Activated naive CD4-positive, alpha-beta T cell treated with anti-CD3 and anti-CD28 coated beads, Interleukin-2, amount 50 U/mL, for 16 hours (primary cell): ENCODE results near the gene MTA3.

ENCODE experiments used
- DNase-seq: peaks from one replicate; pipeline ENCODE4 v3.0.0-alpha.2; 2020

Gene MTA3

DNA sequence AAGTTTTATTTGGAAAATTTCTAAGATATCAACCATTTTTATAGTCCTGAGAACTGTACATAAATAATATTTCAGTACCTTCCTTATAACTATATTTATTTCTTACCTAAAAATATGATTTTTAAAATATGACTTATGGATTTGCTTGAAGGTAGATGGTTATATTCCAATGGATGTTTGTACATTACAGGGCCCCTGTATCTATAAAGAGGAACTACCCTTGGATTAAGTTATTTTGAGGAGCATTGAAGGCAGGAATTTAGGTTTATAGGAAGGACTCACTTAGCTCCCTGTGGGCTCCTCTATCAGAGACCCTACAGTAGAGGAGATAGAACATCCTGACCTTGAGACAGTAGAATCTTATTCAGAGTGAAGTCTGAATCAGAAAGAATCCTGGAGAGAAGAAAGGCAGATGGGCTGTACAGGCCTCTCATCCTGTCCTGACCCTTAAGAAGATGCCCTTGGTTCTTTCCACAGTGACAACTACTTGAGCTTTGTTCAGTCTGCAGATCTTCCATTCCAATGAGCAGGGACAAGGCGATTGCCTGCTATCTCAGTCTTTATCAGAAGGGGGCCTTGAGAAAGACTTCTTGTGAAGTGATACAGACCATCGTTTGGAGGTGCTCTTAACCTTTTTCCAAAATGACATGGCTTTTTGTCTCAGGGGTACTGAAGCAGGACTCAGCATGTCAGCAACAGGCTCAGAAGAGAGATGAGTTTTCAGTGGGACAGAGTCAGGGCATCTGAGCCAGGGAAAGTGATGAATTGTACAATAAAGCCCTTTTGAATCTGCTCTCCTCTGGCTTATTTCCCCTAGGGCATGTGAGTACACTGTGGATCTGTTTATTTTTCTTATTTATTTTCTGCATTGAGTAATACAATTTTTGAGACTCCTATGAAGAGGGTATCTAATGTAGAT is 174.6 kb downstream of the MTA3 start:
- DNase-seq: no peak

GRCh38 chr2:42743659-42743990 is 175.2 kb downstream of the MTA3 start:
- DNase-seq: no peak

DNA sequence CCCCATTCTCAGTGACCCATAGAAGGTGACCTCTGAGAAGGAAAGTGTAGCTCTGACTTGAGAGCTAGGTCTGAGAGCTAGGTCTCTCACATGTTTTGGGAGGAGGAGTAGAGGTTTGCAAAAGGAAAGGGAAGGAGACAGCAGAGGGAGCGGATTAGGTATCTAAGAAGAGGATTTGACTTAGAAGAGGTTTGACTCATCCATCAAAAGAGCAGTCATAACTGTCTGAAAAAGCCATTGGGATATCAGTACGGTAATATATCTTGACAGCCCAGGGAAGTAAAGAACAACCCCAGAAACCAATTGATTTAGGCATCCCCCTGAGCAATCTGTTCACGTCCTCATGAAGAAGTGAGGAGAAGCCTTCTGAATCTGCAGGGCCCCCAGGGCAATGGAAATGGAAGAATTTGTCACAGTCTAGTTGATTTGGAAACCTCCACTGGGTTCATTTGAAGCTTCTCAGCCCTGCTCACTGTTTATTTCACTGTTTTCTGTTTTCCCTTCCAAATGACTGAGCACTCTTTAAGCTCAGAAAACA is 176.2 kb downstream of the MTA3 start:
- no peak for DNase-seq

DNA sequence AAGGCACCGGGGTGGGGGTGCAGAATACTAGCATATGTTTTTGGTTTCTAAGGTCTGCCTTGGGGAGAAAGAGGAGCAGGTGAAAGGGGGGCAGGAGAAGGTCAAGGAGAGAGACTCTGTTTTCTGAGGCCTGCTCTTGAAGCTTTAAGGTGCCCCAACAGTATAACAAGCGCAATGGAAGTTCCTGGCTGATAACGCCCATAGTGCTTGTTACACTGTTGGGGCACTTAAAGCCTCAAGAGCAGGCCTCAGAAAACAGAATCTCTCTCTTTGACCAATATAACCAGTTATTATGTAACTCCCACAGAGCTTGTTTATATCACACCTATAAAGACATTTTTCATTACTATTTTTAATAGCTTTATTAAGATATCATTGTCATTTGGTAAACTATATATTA is 179.0 kb downstream of the MTA3 start:
- no peak for DNase-seq

DNA sequence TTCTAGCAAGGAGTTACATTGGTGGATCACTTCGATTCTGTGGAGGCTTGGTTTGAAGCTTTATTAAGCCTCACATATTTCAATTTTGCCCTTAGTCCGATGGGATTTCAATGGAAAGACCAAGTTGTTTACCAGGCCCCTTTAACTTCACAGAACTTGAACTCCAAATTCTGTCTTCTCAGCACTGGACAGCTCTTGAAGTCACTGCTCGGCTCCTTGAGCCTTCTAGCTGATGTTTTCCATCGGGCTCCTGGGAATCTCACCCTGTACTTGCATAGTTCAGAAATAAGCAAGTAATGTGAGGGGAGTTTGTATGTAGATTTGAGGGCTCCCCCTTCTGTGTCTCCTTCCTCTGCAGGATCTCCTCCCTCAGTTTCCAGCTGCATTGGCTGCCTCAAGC is 180.4 kb downstream of the MTA3 start:
- DNase-seq: no peak

DNA sequence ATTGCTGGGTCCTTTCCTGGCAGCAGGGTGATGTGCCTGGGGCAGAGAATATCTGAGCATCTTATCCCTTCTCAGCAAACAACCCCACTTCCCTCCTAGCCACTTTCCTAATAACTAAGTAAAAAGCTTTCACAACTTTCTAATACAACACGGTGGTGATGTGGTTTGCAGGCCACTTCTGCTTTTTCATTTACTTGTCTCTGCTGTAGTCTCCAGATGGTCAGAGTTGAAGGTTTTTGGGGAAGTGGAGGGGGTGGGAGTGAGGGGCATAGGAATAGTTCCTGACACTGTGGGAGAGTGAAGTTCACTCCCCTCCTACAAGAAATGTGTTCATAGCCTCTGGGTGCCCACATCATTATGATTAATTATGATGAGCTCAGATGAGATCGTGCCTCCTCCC is 183.9 kb downstream of the MTA3 start:
- no peak for DNase-seq

- no peak for DNase-seq
Measured at GRCh38 chr2:42752816-42753813, 184.7 kb downstream of the MTA3 start.

GRCh38 chr2:42754021-42754775 is 185.8 kb downstream of the MTA3 start:
- DNase-seq: no peak

DNA sequence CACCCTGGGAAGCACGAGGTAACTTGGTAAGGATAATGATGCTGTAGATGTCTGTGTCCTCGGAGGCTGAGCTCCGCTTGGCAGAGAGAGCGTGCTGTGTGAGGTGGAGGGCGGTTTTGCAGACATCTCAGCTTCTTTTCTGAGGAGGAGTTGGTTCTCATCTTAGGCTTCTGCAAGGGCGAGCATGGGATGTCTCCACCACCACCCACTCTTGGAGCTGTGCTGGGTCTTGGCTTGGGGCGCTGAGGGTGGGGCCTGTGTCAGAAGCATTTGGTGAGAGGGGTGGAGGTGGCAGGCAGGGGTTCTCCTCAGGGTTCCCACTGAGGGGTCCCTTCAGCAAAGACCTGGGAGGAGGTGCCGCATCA is 186.3 kb downstream of the MTA3 start:
- no peak for DNase-seq

DNA sequence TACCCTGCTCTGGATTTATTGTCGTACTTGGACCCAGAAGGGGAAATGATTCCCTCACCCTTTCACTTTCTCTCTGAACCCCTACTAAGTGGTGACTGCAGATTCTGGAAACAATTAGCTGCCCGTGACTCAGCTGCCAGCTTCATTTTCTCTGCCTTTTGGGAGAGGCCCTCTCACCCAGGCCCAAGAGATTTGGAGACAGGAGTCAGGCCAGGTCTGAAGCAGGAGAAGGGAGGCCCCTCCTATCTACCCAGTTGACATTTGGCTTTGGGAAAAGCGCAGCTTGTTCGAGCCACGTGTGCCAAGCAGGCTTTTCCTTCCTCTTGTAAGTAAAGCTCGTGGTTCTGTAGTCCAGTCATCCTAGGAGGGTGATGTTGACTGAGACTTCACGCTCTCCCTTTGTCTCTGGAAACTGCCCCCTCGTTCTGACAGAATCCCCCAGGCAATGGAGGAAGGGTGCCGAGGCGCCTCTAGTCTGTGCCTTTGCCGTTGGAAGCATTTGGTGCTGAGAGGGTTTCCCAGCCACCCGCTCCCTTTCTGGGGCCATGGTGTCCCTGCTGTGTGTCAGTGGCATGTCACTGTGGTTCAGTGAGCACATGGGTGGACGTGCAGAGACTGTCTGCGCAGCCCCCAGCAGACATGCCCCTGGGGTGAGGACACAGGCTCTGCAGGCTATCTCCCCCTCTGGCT is 186.9 kb downstream of the MTA3 start:
- no peak for DNase-seq

GRCh38 chr2:42756150-42756775 is 187.8 kb downstream of the MTA3 start:
- DNase-seq: no peak

- no peak for DNase-seq
Measured at GRCh38 chr2:42756966-42757513, 188.6 kb downstream of the MTA3 start.

- no peak for DNase-seq
Measured at GRCh38 chr2:42757981-42758740, 189.7 kb downstream of the MTA3 start.

GRCh38 chr2:42758751-42759150 is 190.3 kb downstream of the MTA3 start:
- no peak for DNase-seq

DNA sequence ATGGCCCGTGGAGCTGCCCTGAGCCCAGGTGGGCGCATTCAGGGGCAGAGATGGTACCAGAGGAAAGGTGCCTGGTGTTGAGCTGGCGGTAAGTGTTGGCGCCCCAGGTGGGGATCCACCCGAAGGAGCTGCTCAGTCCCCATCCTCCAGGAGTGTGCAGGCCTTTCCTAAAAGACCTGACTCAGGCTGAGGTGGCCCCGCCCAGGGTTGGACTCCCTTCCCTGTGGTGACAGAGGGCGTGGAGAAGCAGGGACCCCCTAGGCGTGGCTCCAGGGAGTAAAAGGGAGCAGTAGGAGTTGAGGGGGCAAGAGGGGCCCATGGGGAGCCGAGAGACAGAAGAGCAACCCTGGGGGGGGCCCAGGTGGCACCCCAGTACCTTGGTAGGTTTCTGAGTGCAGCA is 193.1 kb downstream of the MTA3 start:
- DNase-seq: no peak

DNA sequence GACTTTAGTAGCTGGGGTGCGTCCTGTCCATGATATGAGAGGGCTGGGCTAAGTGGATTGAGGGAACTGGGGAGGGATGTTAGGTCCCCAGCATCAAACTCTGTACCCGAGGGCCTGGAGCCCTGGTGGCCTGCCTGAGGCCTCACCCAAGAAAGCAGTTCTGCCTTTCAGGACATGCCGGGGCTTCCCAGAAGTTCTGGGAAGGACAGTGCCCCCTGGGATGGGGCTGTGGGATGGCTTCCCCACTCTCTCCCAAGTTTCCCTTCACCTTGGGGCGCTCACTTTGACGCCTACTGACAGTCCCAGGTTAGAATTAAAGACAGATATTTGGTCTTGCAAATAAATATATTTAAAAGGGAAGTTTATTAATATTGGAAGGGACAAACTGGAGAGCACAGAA is 193.7 kb downstream of the MTA3 start:
- DNase-seq: no peak

DNA sequence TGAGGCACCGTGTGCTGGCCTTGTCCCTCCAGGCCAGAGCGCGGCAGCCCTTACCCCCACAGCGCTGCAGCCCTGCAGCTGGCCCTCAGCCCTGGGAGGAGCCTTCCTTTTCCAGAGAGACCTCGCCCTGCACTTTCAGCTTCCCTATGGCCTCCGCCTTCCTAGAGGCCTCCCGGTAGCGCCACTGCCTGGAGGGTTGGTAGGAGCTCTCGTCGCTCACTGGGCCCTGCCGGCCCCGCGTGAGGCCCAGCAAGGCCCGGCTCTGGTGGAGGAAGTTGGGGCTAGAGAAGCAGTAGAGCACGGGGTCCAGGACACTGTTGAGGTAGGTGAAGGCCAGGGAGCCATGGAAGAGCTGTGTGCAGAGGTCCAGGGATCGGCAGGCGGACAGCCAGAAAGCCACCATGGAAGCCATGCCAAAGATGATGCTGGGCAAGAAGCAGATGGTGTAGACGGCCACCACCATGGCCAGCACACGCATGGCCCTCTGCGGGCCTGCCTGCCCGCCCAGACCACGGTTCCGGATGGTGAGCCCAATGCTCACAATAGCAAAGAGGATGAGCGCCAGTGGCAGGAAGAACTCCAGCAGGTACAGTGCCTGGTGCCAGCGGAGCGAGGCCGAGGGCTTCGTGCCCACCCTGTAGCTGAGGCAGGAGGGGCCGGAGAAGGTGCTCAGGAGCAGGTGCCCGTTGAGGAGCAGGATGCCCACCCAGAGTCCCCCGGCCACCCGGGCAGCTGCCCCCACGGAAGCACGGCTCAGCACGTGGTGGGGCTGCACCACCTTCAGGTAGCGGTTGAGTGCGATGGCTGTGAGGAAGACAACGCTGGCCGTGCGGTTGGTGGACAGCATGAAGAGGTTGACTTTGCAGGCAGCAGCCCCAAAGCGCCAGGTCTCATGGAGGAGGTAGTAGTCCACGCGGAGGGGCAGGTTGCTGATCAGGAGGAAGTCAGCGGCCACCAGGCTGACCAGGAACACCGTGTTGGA is 194.7 kb downstream of the MTA3 start:
- DNase-seq: no peak

GRCh38 chr2:42764096-42764495 is 195.7 kb downstream of the MTA3 start, which contains the start of gene OXER1:
Gene OXER1, minus strand, starts transcription at chr2:42764135. Its CDS starts 73 bp downstream, at chr2:42764062.
- DNase-seq: no peak

DNA sequence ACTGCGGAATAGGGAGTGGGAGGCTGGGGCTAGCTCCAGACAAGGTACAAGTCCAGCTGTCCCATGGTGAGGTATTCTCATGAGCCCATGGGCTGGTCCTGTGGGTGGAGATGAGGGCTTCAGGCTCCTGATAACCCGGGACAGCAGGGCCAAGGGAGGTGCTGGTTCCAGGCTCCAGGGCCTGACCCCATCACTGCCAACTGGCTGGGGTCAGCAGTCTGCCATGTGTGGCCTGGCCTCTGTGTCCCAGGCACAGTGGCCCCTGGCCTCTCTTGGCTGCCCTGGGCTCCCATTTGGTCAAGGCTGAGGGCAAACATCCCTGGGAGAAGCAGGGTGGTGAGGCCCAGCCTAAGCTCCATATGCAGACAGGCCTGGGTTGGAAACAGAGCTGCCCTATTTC is 196.5 kb downstream of the MTA3 start:
- no peak for DNase-seq
